OCI-LY3 (cell line): ENCODE results near the gene LZTS2.
A peak's percentile ranks its signal among the peaks of the same experiment; 100 is the strongest.
"Not testable (repeated sequence)": the region's sequence is repeated elsewhere in the genome, so short reads cannot be mapped to it uniquely, and the experiment has no call there.

Source experiments
- H2AFZ ChIP-seq: fragments of 200-600, 300-600 bp; shearing (Covaris generic); 2 replicates; pipeline ENCODE4 v1.6.0; 2014; ENCODE audit warnings: antibody characterized with exemption, low read depth, low read length
- H3K27ac ChIP-seq: fragments of 200-600, 300-600 bp; sonication (generic); 2 replicates; pipeline ENCODE4 v1.5.1; 2014; ENCODE audit warnings: mild to moderate bottlenecking, low read length, moderate library complexity, mixed read lengths
- H3K27me3 ChIP-seq: fragments of 200-600, 300-600 bp; sonication (generic); 2 replicates; pipeline ENCODE4 v1.6.1; 2014; ENCODE audit warnings: low read depth, low read length, mixed read lengths
- H3K36me3 ChIP-seq: fragments of 200-600, 300-600 bp; sonication (generic); replicated peaks from 2 replicates; pipeline ENCODE3; 2014; ENCODE audit warnings: low read depth, low read length, mixed read lengths
- H3K4me1 ChIP-seq: fragments of 300-600, 200-600 bp; sonication (generic); 2 replicates; pipeline ENCODE4 v1.6.1; 2014; ENCODE audit warnings: low read length, mixed read lengths
- H3K4me2 ChIP-seq: fragments of 200-600, 300-600 bp; sonication (generic); 2 replicates; pipeline ENCODE4 v1.6.1; 2014; ENCODE audit warnings: low read length, mixed read lengths
- H3K4me3 ChIP-seq: fragments of 300-600, 200-600 bp; sonication (generic); 2 replicates; pipeline ENCODE4 v1.5.1; 2014; ENCODE audit warnings: antibody characterized with exemption, mild to moderate bottlenecking, low read length, moderate library complexity
- H3K79me2 ChIP-seq: fragments of 300-600, 200-600 bp; shearing (Covaris generic); 2 replicates; pipeline ENCODE4 v1.6.1; 2014; ENCODE audit warnings: mild to moderate bottlenecking, low read length, mixed read lengths
- H3K9ac ChIP-seq: fragments of 300-600, 200-600 bp; shearing (Covaris generic); 2 replicates; pipeline ENCODE4 v1.6.0; 2014; ENCODE audit warnings: mild to moderate bottlenecking, low read length, moderate library complexity
- H3K9me3 ChIP-seq: fragments of 200-600, 300-600 bp; shearing (Covaris generic); 2 replicates; pipeline ENCODE4 v1.6.1; 2014; ENCODE audit warnings: low read length, mixed read lengths; ENCODE audit not compliant: insufficient read depth
- H4K20me1 ChIP-seq: fragments of 200-600, 300-600 bp; sonication (generic); 2 replicates; pipeline ENCODE4 v1.6.1; 2016; ENCODE audit warnings: low read length, mixed read lengths; ENCODE audit not compliant: insufficient read depth
- CTCF ChIP-seq: fragments of 200-600, 300-600 bp; sonication (generic); IDR thresholded peaks from 2 replicates; pipeline ENCODE4 v1.5.1; 2014; ENCODE audit warnings: antibody characterized with exemption, low read length, low read depth
- EZH2phosphoT487 ChIP-seq: fragments of 200-600 bp; shearing (Covaris generic); IDR thresholded peaks from 2 replicates; pipeline ENCODE4 v1.6.1; 2018; ENCODE audit warnings: antibody characterized with exemption, mixed run types, low read depth

Gene LZTS2

GRCh38 chr10:101031128-101031795 lies 31.7 kb downstream of the LZTS2 start, which contains the start of the genes PDZD7 and SFXN3:
Gene PDZD7, minus strand, starts transcription at chr10:101031129. Its CDS starts 910 bp downstream, at chr10:101030219.
Gene SFXN3, plus strand, starts transcription at chr10:101031234. Its CDS starts 3,461 bp downstream, at chr10:101034695.
- Histone ChIP-seq H3K79me2 (no peaks in the 10 kb centered on the region), H3K4me2 (peak within 1 kb of the TSS; percentile 100), H2AFZ (peak within 1 kb of the TSS; percentile 85), H3K27me3 (peaks cover 29% of the 10 kb centered on the region), H3K27ac (no peak within 1 kb of the TSS), H3K4me1 (peaks cover 10% of the 10 kb centered on the region), H3K4me3 (peak within 1 kb of the TSS; percentile 98), H4K20me1 (no peaks in the 10 kb centered on the region), H3K36me3 (no peaks in the 10 kb centered on the region), H3K9ac (peak within 1 kb of the TSS; percentile 60), H3K9me3 (no peaks in the 10 kb centered on the region)
- no peak for TF ChIP-seq EZH2phosphoT487
- no peak for TF ChIP-seq CTCF

GRCh38 chr10:101031796-101032636 lies 32.4 kb downstream of the LZTS2 start:
- Histone ChIP-seq H3K4me1 (peaks cover 10% of the 10 kb centered on the region), H3K27ac (no peak overlapping the region), H2AFZ (peak overlapping the region; percentile 85)

GRCh38 chr10:101032637-101033224 lies 33.1 kb downstream of the LZTS2 start:
- Histone ChIP-seq H3K4me3 (peak overlapping the region; percentile 98), H3K4me2 (peak overlapping the region; percentile 100), H3K4me1 (peaks cover 10% of the 10 kb centered on the region), H3K27me3 (peaks cover 26% of the 10 kb centered on the region), H2AFZ (peak overlapping the region; percentile 85; the same call in 1 of the 2 replicates), H3K9me3 (no peaks in the 10 kb centered on the region), H4K20me1 (no peaks in the 10 kb centered on the region), H3K27ac (no peak overlapping the region), H3K36me3 (no peaks in the 10 kb centered on the region), H3K79me2 (no peaks in the 10 kb centered on the region), H3K9ac (peak overlapping the region; percentile 60; the same call in 1 of the 2 replicates)
- TF ChIP-seq EZH2phosphoT487 (no peak), CTCF (no peak)

More at GRCh38 chr10:101031796-101032636, 32.4 kb downstream of the LZTS2 start:
- peaks cover 29% of the 10 kb centered on the region for H3K27me3 ChIP-seq
- H3K4me2 ChIP-seq = peak overlapping the region; percentile 100
- H3K9ac ChIP-seq = peak overlapping the region; percentile 60
- H3K9me3 ChIP-seq = no peaks in the 10 kb centered on the region
- TF ChIP-seq CTCF (no peak), EZH2phosphoT487 (no peak)
- H4K20me1 ChIP-seq = no peaks in the 10 kb centered on the region
- H3K4me3 ChIP-seq = peak overlapping the region; percentile 98
- H3K79me2 ChIP-seq = no peaks in the 10 kb centered on the region
- no peaks in the 10 kb centered on the region for H3K36me3 ChIP-seq

- Histone ChIP-seq H2AFZ (no peak overlapping the region), H3K27ac (no peak overlapping the region), H3K36me3 (no peaks in the 10 kb centered on the region), H3K9ac (no peak overlapping the region), H3K4me1 (peaks cover 10% of the 10 kb centered on the region), H3K79me2 (no peaks in the 10 kb centered on the region), H3K27me3 (peaks cover 24% of the 10 kb centered on the region), H4K20me1 (no peaks in the 10 kb centered on the region), H3K4me2 (no peak overlapping the region), H3K9me3 (no peaks in the 10 kb centered on the region), H3K4me3 (no peak overlapping the region)
- TF ChIP-seq CTCF = no peak
- no peak for TF ChIP-seq EZH2phosphoT487
Observed at GRCh38 chr10:101033276-101033675, 33.7 kb downstream of the LZTS2 start.

- not testable (repeated sequence) for H3K4me2 ChIP-seq
Observed at GRCh38 chr10:101034404-101034803, 34.8 kb downstream of the LZTS2 start.

More at GRCh38 chr10:101034404-101034803, 34.8 kb downstream of the LZTS2 start:
- not testable (repeated sequence) for H3K27ac ChIP-seq, H3K79me2 ChIP-seq, H2AFZ ChIP-seq, H3K9ac ChIP-seq, H3K36me3 ChIP-seq, H3K9me3 ChIP-seq, H4K20me1 ChIP-seq, H3K4me3 ChIP-seq
- Histone ChIP-seq H3K27me3 (peaks cover 16% of the 10 kb centered on the region), H3K4me1 (peaks cover 10% of the 10 kb centered on the region)
